ENCODE measurements around the gene LTV1.
"Not testable (repeated sequence)": the region's sequence is repeated elsewhere in the genome, so short reads cannot be mapped to it uniquely, and the experiment has no call there.

LTV1 gene

DNA sequence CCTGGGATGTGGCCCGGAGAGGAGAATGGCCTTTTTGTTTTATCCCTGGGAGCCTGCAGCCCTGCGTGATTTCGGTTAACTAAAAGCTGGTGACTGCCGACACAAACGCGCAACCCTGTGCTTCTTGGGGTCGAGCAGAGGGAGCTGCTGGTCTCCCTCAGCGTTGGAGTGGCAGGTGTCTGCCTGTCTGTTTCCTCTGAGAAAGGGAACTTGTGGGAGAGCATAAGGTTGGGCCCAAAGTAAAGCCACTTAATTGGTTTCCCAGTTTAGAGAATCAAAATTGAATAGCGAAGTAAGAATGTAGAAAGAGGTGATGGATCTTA lies 500 bp downstream of the LTV1 start:
- DNase-seq, result no peak

DNA sequence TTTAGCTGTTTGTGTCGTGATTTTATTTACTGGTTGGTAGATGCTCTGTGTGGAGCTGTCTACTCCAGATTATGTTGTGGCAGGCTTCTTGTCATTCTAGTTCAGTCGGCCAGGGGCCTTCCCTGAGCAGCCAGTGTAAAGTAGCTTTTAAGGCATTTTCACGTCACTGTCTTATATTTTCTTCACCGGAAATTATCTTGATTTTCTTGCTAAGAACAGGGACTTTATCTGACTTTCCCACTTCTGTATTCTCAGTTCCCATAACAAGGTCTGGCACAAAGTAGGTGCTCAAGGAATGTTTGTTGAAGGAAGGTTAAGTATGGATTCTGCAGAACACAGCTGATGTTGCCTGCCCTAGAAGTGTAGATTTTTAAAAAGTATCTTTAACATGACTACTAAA lies 868 bp downstream of the LTV1 start:
- DNase-seq, result no peak

DNA sequence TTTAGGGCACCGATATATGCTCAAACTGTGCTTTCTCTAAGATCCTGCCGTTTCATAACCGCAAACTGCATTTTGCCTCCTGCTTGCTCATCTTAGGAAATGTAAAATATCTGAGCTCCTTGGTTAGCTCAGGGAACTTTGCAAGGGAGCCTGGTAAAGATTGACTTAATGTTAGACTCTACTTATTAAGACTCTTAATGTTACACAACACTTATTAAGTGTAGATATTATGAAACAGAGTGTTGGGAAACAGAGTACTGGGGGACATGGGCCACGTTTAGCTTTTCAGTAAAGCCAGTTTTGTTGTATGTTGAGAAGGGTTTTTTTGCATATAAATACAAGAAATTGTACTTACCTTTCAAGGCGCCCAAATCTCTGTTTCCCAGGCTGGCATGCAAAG lies 1.9 kb downstream of the LTV1 start:
- DNase-seq, result no peak

DNA sequence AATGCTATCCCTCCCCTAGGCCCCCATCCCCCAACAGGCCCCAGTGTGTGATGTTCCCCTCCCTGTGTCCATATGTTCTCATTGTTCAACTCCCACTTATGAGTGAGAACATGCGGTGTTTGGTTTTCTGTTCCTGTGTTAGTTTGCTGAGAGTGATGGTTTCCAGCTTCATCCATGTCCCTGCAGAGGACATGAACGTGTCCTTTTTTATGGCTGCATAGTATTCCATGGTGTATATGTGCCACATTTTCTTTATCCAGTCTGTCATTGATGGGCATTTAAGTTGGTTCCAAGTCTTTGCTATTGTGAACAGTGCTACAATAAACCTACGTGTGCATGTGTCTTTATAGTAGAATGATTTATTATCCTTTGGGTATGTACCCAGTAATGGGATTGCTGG lies 8.6 kb downstream of the LTV1 start:
- not testable (repeated sequence) for DNase-seq

DNA sequence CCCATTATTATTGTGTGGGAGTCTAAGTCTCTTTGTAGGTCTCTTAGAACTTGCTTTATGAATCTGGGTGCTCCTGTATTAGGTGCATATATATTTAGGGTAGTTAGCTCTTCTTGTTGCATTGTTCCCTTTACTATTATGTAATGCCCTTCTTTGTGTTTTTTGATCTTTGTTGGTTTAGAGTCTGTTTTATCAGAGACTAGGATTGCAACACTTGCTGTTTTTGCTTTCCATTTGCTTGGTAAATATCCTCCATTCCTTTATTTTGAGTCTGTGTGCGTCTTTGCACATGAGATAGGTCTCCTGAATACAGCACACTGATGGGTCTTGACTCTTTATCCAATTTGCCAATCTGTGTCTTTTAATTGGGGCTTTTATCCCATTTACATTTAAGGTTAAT lies 11.9 kb downstream of the LTV1 start:
- DNase-seq, result not testable (repeated sequence)

DNA sequence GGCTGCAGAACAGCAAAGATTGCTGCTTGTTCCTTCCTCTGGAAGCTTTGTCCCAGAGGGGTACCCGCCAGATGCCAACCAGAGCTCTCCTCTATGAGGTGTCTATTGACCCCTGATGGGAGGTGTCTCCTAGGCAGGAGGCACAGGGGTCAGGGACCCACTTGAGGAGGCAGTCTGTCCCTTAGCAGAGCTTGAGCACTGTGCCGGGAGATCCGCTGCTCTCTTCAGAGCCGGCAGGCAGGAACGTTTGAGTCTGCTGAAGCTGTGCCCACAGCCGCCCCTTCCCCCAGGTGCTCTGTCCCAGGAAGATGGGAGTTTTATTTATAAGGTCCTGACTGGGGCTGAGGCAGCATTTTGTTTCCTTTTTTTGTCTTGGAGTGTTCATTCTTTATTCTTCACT lies 13.6 kb downstream of the LTV1 start:
- not testable (repeated sequence) for DNase-seq

DNA sequence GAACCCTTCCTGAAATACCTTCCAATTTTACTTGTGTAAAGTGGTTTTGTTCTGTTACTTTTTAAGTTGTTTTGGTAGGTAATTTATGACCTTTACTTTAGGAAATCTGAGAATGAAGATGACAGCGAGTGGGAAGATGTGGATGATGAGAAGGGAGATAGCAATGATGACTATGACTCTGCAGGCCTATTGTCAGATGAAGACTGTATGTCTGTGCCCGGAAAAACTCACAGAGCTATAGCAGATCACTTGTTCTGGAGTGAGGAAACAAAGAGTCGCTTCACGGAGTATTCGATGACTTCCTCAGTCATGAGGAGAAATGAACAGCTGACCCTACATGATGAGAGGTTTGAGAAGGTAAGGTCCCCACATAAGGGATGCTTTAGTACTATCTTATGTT lies 14.5 kb downstream of the LTV1 start:
- DNase-seq, result no peak

DNA sequence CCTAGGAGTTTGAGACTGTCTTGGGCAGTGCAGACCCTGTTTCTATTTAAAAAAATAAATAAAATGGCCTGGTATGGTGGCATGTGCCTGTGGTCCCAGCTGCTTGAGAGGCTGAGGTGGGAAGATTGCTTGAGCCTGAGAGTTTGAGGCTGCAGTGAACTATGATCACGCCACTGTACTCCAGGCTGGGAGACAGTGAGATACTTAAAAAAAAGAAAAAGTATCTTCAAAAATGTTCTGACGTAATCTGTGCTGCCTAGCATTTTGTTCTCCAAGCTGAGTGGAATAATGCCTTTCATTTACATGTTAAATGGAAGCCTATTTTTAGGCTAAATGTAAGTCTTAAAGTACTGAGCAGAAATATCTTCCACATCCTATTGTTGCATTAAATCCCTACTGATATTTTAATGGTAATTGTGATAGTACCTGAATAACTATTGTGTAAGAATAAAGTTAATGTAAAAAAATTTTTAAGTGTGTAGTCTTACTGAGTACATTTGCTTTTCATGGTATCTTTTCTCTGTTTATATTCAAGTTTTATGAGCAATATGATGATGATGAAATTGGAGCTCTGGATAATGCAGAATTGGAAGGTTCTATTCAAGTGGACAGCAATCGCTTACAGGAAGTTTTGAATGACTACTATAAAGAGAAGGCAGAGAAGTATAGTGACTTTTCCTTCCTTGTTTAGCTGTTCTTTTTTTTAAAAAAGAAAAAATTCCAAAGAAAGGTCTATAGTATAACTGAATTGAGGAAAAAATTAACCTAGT lies 16.9 kb downstream of the LTV1 start:
- DNase-seq, result no peak

DNA sequence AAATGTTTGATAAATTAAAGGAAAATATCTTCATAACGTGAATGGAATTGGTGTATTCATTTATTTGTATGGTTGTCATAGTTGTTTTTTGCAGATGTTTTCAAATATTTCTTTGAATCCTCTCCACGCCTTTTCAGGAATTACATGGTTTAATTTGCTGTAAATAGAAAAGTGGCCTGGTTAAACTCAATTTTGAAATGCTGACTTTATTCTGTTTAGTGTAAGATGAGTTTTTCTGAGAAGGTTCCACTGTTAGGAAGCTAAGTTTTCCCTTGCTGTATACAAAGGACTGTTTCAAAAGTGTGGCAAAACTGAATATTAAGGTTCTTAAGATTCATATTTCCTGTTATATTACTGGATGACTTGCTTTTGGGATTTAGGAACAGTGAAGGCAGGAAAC lies 20.6 kb downstream of the LTV1 start:
- DNase-seq, result no peak

DNA sequence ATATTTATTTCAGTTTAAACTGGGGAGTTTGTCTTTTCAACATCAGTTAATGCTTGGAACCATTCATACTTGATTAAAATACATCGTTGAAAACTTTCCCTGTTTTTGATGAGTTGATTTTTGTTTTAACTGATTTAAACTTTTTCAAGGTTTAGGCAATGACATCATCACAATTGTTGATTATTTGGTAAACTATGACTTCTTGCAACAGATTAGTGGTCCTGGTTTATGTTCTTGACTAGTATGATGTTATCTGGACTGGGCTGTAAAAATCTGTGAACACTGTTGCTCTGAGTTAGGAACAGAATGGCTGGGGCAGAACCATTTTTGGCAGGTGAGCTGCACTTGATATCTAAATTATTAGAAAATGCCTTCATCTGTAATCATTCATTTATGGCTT lies 21.1 kb downstream of the LTV1 start, which contains the start of gene ZC2HC1B:
Gene ZC2HC1B (plus strand): TSS at position 241 of the 400 bp plus-strand sequence. CDS start 66 bp downstream, at position 307.
- DNase-seq, result no peak

DNA sequence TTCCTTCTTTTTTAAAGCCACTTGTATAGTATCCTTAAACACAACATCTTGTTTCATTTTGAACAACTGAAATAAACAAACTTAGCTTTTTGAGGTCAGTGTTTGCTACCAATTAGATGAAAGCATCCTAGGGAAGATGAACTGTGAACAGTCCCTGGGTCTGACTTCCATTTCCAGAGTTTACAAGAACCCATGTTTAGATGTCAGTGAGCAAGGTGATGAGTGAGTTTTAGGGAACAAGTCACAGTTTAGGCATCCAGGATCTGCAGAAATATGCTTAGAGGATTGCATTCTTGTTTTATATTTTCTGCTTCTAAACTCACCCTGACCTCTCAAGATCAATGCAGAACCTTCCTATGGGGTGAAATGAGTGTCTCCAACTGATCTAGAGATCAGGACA lies 24.1 kb downstream of the LTV1 start:
- no peak for DNase-seq

DNA sequence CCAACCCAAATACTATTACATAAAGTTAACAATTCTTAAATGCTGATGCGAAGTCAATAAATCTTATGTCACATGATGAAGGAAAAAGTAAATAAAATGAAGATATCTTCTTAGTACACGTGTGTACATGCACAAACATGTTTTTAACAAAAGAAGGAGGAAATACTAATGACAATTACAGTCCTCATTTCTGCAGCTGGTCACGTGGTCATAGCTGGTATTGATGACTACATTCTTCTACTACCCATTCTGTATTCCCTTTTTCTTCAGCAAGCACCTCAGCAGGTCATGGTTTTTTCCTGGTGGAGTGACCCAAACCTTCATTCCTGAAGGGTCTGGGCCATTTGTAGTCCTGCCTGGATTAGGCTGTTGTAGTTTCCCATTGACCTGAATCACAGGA lies 25.7 kb downstream of the LTV1 start:
- not testable (repeated sequence) for DNase-seq

DNA sequence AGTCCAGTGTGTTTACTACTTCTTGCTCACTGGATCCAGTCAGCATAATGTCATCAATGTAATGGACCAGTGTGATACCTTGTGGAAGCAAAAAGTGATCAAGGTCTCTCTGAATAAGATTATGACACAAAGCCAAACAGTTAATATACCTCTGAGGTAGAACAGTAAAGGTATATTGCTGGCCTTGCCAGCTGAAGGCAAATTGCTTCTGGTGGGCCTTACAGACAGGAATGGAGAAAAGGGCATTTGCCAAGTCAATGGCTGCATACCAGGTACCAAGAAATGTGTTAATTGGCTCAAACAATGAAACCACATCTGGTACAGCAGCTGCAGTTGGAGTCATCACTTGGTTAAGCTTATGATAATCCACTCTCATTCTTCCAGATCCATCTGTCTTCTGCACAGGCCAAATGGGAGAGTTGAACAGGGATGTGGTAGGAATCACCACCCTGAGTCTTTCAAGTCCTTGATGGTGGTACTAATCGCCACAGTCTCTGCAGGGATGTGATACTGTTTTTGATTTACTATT lies 28.1 kb downstream of the LTV1 start:
- DNase-seq, result not testable (repeated sequence)

DNA sequence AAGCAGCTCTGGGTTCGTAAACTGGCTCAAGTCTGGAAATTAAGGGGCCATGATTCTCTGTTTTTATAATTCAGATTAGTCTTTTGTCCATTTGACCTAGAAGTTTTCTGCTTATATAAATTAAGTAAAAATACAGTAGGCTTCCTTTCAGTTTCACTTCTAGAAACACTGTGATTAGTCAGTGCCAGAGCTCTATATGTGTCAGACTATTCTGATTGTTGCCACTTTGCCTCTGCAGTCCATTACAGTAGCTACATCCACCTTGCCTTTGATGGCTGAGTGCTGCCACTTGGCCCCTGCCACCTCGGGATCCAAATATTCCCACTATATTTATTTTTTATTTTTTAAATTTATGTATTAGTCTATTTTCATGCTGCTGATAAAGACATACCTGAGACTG lies 29.1 kb downstream of the LTV1 start:
- DNase-seq, result no peak

DNA sequence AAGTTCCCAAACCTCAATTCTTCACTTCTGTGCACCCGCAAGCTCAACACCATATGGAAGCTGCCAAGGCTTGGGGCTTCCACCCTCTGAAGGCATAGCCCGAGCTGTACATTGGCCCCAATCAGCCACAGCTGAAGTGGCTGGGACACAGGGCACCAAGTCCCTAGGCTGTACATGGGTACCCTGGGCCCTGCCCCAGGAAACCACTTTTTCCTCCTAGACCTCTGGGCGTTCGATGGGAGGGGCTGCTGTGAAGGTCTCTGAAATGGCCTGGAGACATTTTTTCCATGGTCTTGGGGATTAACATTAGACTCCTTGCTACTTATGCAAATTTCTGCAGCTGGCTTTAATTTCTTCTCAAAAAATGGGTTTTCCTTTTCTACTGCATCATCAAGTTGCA lies 30.5 kb downstream of the LTV1 start:
- not testable (repeated sequence) for DNase-seq

DNA sequence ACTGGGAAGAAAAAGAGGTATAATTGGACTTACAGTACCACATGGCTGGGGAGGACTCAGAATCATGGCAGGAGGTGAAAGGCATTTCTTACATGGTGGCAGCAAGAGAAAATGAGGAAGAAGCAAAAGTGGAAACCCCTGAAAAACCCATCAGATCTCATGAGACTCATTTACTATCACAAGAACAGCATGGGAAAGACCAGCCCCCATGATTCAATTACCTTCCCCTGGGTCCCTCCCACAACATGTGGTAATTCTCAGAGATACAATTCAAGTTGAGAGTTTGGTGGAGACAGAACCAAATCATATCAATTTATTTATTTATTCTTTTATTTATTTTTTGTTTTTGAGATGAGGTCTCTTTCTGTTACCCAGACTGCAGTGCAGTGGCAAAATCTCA lies 31.4 kb downstream of the LTV1 start:
- not testable (repeated sequence) for DNase-seq

DNA sequence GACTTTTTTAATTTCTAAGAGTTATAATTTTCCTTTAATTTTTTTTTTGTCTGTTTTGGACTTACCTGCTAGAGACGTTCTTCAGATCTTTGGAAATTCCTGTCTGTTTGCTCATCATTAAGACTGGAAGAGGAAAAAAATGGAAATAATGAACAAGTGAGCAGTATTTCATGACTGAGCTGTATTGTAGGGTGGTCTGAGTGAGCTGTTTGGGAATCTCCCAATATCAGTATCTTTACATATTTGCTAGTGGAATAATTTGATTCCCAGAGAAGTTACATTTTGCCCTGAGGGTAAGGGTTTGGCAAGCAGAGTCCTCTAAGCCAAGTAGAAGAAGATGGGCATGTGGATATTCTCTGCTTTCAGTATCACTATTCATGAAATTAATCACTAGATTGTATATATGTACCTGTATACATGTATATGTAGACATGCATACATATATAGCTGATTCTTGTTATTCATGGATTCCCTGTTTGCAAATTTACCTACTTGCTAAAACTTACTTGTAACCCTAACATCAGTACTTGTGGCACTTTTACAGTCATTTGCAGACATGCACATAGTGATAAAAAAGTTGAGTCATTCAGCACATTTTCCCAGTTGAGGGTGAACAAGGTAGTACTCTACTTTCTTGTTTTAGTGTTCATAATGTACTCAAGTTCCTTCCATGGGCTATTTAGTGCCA lies 34.6 kb downstream of the LTV1 start:
- no peak for DNase-seq

DNA sequence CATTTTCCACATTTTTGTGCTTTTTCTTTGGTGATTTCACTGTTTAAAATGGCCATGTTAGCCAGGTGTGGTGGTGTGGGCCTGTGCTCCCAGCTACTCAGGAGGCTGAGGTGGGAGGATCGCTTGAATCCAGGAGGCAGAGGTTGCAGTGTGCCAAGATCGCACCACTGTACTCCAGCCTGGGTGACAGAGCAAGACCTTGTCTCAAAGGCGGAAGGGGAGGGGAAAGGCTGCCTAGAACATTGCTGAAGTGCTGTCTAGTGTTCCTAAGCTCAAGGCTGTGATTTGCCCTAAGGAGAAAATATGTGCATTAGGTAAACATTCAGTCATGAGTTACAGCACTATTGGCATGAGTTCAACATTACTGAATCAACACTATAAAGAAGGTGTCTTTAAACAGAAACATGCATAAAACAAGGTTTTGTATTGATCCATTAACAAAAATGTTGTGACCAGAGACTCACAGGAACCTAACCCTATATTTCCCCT lies 35.2 kb downstream of the LTV1 start:
- no peak for DNase-seq

DNA sequence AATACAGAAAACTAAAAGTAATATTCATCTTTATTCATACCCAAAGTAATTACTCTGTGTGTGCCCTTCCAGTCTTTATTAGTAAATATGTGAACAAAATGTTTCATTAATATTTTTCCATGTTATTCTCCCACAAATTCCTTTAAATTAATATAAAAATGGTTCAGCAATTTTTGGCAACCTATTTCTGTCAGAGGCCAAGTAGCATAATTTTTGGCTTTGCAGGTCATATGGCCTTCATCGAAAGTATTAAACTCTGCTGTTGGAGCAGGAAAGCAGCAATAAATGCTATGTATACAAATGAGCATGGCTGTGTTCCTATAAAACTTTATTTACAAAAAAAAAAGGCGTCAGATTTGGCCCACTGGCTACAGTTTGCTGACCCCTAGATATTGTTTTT lies 37.3 kb downstream of the LTV1 start:
- no peak for DNase-seq

DNA sequence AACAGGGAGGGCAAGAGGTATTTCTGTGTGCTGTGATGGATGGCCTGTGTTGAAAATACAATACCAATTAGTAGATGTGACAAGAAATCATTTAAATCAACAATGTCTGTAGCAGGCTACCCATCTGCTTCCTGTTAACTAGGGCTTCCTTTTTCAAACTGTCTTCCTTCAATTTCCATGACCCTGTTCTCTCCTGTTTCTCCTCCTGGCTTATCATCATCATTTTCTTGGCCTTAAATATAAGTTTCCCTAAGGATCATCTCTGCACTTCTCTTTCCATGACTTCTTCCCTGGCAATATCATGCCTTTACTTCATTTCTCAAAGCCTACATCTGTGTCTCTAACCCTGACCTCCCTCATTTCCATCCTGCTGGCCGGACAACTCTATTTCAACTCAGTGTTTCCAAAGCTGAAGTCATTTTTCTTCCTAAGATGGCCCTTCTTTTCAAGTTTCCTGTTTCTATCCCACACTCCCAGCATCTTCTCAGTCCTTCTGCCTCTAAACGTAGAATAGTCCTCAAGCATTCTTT lies 39.3 kb downstream of the LTV1 start:
- no peak for DNase-seq

DNA sequence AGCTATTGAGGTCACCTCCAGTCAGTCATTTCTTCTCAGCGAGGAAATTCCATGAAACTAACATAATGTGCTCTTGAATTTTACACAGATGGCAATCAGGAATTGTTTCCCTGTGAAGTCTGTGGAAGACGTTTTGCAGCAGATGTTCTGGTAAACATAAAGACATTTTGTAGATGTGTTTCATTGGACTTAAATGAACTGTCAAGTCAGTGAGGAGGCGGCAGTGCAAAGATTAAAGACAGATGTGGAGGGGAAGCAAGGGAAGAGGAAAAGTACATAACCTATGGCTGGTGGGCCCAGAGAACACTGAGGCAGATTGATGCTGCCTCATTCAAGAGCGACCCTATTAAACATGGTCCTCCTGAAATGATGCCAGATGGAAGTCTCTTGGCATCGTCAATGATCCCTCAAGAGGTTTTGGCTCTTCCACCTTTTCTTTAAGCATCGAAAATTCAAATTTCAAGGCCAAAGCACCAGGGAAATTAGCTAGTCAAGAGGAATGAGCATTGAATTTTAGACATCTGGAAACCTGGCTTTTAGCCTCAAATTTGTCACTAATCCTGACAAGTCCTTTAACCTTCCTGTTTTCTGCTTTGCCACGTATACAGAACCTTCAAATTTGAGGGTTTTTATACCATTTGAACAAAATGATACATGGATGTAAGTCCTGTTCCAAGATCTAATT lies 41.2 kb downstream of the LTV1 start:
- no peak for DNase-seq

DNA sequence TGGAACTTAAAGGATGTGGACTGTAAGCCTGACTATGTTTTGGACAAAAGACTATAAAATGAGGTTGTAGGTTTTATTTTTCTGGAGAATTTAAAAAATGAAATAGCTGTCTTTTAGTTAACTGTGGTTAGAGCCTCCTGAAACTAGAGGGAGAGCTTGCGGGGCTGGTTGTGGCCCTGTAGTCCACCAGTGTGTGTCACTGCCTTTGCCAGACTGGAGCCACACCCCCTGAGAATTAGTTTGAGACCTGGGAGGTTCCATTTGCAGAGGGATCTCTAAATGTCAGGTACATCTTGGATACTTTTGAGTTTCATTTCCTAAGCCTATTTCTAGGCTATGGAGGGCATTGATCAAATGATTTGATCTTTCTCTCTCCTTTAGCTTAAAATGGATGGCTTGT lies 42.0 kb downstream of the LTV1 start:
- no peak for DNase-seq

DNA sequence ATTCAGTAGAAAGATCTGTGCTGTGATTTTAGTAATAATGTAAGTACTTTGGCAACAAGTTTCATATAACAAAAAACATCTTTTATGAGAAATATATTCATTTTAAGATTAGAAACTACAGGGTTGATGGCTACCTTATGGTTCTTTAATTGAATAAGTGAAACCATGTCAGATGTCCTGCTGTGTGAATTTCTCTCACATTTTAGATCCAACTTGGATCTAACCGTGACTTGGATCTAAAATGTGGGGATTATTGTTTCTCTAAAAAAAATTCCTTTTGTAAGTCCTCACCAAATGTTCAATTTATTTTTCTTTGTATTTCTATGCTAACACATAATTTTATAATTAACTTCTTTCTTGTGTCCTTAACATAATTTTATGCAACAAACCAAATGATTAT lies 51.5 kb downstream of the LTV1 start:
- DNase-seq, result no peak

Measured in NCI-H1417 treated with DMSO at 0.1 percent for 48 hours (cell line).